Fibroblast of lung (primary cell): ENCODE data around the gene ITPRID1. TPM values are rescaled to one million over a fixed set of nuclear protein-coding genes. Genes with fewer than 3 reads are reported as not detected.

ENCODE experiments used
- DNase-seq, 2 donors: peaks; one replicate each; pipeline versions ENCODE4 v3.0.0 to v3.0.0-alpha.2; 2010; ENCODE audit warnings: low read depth in 2 of 2
- H2AFZ ChIP-seq: 2 replicates; pipeline ENCODE4 v1.5.1; 2012; ENCODE audit warnings: low read length, control low read depth, inconsistent platforms
- H3K27ac ChIP-seq: 2 replicates; pipeline ENCODE4 v1.5.1; 2011; ENCODE audit warnings: low read length, control low read depth; ENCODE audit not compliant: insufficient read depth
- H3K27me3 ChIP-seq: 2 replicates; pipeline ENCODE4 v1.5.1; 2011; ENCODE audit warnings: mild to moderate bottlenecking, low read length; ENCODE audit not compliant: control insufficient read depth, insufficient read depth
- H3K36me3 ChIP-seq: 2 replicates; pipeline ENCODE4 v1.5.1; 2011; ENCODE audit warnings: low read length; ENCODE audit not compliant: control insufficient read depth, insufficient read depth
- H3K4me1 ChIP-seq: 2 replicates; pipeline ENCODE4 v1.5.1; 2011; ENCODE audit warnings: low read length; ENCODE audit not compliant: control insufficient read depth, insufficient read depth; ENCODE audit errors: extremely low read depth
- H3K4me2 ChIP-seq: 2 replicates; pipeline ENCODE4 v1.5.1; 2011; ENCODE audit warnings: low read length, control low read depth; ENCODE audit not compliant: insufficient read depth; ENCODE audit errors: extremely low read depth
- H3K4me3 ChIP-seq, 4 experiments: fragments of 200-600 bp in 1 of 4; sonication (generic) in 1 of 4; replicated peaks in 1 of 4; 2 replicates each; pipeline ENCODE4 v1.5.1; 2011 to 2016; ENCODE audit warnings: low read length in 4 of 4, low read depth in 3 of 4, mild to moderate bottlenecking in 3 of 4, control low read depth in 2 of 4, inconsistent platforms in 1 of 4, mixed read lengths in 1 of 4; ENCODE audit not compliant: insufficient read depth in 1 of 4; ENCODE audit errors: control extremely low read depth in 1 of 4
- H3K79me2 ChIP-seq: 2 replicates; pipeline ENCODE4 v1.5.1; 2012; ENCODE audit warnings: mild to moderate bottlenecking, low read length, inconsistent platforms; ENCODE audit not compliant: control insufficient read depth, insufficient read depth
- H3K9ac ChIP-seq: 2 replicates; pipeline ENCODE4 v1.5.1; 2011; ENCODE audit warnings: mild to moderate bottlenecking, low read length, control low read depth; ENCODE audit not compliant: insufficient read depth
- H3K9me3 ChIP-seq: 2 replicates; pipeline ENCODE4 v1.5.1; 2012; ENCODE audit warnings: low read depth, low read length; ENCODE audit not compliant: control insufficient read depth, insufficient read depth
- H4K20me1 ChIP-seq: 2 replicates; pipeline ENCODE4 v1.5.1; 2011; ENCODE audit warnings: low read length; ENCODE audit not compliant: control insufficient read depth, insufficient read depth; ENCODE audit errors: extremely low read depth
- EZH2 ChIP-seq: IDR thresholded peaks from 2 replicates; pipeline ENCODE4 v1.5.1; 2012; ENCODE audit warnings: low read length, control low read depth, mild to moderate bottlenecking; ENCODE audit errors: missing control alignments
- polyA plus RNA-seq, 2 donors: library from polyadenylated mRNA; depleted of rRNA in 1 of 2; stranded (reverse) in 1 of 2; unstranded in 1 of 2; fragments of >200 nt; gene quantifications; 2 replicates each; pipeline ENCODE4 v1.2.1, GENCODE V29; 2011 to 2012; ENCODE audit warnings: missing spikeins in 1 of 2
- total RNA-seq: library from RNA; depleted of rRNA; stranded (reverse); fragments of >200 nt; gene quantifications from 2 replicates; pipeline ENCODE4 v1.2.1, GENCODE V29; 2014
- TF ChIP-seq, protein P1 (sequence below), 2 donors: IDR thresholded peaks in 1 of 2; conservative IDR thresholded peaks in 1 of 2; 1 replicate in 1 of 2; 2 replicates in 1 of 2; pipeline ENCODE4 v1.5.1; 2011 to 2012; ENCODE audit warnings: low read length in 2 of 2, control low read depth in 1 of 2, inconsistent platforms in 1 of 2, low read depth in 1 of 2, mild to moderate bottlenecking in 1 of 2

The ITPRID1 gene
- total and polyA plus RNA-seq, 2 donors (not counting 1 experiment from before 2014, with no cell fraction given) = not detected

DNA sequence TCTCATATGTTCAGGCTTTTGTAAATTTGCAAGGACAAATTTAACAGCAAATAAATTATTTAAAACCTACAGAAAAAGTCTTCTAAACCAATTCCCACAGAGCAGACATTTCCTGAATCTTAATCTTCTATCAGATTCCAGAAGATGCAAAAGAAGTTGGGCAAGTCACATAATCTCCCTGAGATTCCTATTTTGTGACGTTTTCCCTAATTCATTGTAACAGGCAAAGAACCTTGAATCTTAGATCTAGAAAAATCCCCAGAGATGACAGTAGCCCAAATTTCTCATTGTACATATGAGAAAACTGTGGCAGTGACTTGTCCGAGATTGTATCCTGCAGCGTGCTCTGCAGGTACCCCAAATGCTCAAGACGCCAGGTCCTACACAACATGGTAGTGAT, 4.9 kb downstream of the ITPRID1 start:
- H3K4me3 ChIP-seq = no peak overlapping the region
- TF ChIP-seq, protein P1, sequence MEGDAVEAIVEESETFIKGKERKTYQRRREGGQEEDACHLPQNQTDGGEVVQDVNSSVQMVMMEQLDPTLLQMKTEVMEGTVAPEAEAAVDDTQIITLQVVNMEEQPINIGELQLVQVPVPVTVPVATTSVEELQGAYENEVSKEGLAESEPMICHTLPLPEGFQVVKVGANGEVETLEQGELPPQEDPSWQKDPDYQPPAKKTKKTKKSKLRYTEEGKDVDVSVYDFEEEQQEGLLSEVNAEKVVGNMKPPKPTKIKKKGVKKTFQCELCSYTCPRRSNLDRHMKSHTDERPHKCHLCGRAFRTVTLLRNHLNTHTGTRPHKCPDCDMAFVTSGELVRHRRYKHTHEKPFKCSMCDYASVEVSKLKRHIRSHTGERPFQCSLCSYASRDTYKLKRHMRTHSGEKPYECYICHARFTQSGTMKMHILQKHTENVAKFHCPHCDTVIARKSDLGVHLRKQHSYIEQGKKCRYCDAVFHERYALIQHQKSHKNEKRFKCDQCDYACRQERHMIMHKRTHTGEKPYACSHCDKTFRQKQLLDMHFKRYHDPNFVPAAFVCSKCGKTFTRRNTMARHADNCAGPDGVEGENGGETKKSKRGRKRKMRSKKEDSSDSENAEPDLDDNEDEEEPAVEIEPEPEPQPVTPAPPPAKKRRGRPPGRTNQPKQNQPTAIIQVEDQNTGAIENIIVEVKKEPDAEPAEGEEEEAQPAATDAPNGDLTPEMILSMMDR (conservative IDR thresholded peaks at IDR 0.05 in 1 of 2, IDR thresholded peaks at IDR 0.05 in 1 of 2; ENCODE audit: low read depth in 1 of 2, low read length in 2 of 2) = no peak
- no peak for TF ChIP-seq EZH2
- H3K79me2 ChIP-seq = no peaks in the 10 kb centered on the region
- H3K36me3 ChIP-seq = no peaks in the 10 kb centered on the region
- H3K27ac ChIP-seq = no peak overlapping the region
- no peaks in the 10 kb centered on the region for H4K20me1 ChIP-seq
- no peak overlapping the region for H3K4me2 ChIP-seq
- no peaks in the 10 kb centered on the region for H3K4me1 ChIP-seq
- no peaks in the 10 kb centered on the region for H3K9me3 ChIP-seq
- no peak for DNase-seq
- H2AFZ ChIP-seq = no peak overlapping the region
- H3K27me3 ChIP-seq = no peaks in the 10 kb centered on the region
- H3K9ac ChIP-seq = no peak overlapping the region

DNA sequence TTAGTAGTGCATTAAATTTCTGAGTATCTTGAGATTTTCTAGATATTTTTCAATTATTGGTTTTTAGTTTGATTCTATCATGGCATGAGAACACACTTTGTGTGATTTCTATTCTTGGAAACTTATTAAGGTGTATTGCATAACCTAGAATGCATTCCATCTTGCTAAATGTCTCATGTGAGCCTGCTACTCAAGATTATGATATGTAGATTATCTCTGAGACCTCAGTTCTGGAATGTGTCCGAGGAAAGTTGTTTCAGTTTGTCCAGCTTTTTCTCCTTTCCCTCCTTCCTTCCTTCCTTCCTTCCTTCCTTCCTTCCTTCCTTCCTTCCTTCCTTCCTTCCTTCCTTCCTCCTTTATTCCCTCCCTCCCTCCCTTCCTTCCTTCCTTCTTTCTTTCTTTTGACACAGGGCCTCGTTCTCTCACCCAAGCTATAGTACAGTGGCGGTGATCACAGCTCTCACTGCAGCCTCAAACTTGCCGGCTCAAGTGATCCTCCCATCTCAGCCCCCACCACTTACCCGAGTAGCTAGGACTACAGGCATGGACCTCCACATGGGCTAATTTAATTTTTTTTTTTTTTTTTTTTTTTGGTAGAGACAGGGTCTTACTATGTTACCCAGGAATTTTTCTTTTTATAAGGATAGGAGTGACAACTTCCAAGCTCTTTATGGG, 7.6 kb downstream of the ITPRID1 start:
- Histone ChIP-seq H3K4me2 (no peak overlapping the region), H4K20me1 (no peaks in the 10 kb centered on the region), H3K79me2 (no peaks in the 10 kb centered on the region), H3K27ac (no peak overlapping the region), H3K36me3 (no peaks in the 10 kb centered on the region), H3K9me3 (no peaks in the 10 kb centered on the region), H3K9ac (no peak overlapping the region), H3K4me3 (no peak overlapping the region), H2AFZ (no peak overlapping the region), H3K4me1 (no peaks in the 10 kb centered on the region), H3K27me3 (no peaks in the 10 kb centered on the region)
- TF ChIP-seq EZH2 = no peak
- TF ChIP-seq, protein P1 (conservative IDR thresholded peaks at IDR 0.05 in 1 of 2, IDR thresholded peaks at IDR 0.05 in 1 of 2; ENCODE audit: low read depth in 1 of 2, low read length in 2 of 2) = no peak
- DNase-seq = no peak

- H2AFZ ChIP-seq = no peak overlapping the region
- H3K4me2 ChIP-seq = no peak overlapping the region
- H3K27ac ChIP-seq = no peak overlapping the region
- no peak overlapping the region for H3K4me3 ChIP-seq
- TF ChIP-seq EZH2 = no peak
- TF ChIP-seq, protein P1 (conservative IDR thresholded peaks at IDR 0.05 in 1 of 2, IDR thresholded peaks at IDR 0.05 in 1 of 2; ENCODE audit: low read depth in 1 of 2, low read length in 2 of 2) = no peak
- DNase-seq = no peak
- no peaks in the 10 kb centered on the region for H3K9me3 ChIP-seq
- H3K9ac ChIP-seq = no peak overlapping the region
- no peaks in the 10 kb centered on the region for H3K27me3 ChIP-seq
- no peaks in the 10 kb centered on the region for H4K20me1 ChIP-seq
- no peaks in the 10 kb centered on the region for H3K79me2 ChIP-seq
- no peaks in the 10 kb centered on the region for H3K4me1 ChIP-seq
- no peaks in the 10 kb centered on the region for H3K36me3 ChIP-seq
These were observed 13.0 kb downstream of the ITPRID1 start for GRCh38 chr7:31526864-31527263.
